ENCODE data around the gene PNPT1. TPM values are rescaled to one million over a fixed set of nuclear protein-coding genes. Genes with fewer than 3 reads are reported as not detected.

PNPT1 gene
- total RNA-seq, 1 donor from 2014 or later: 21.0 TPM

DNA sequence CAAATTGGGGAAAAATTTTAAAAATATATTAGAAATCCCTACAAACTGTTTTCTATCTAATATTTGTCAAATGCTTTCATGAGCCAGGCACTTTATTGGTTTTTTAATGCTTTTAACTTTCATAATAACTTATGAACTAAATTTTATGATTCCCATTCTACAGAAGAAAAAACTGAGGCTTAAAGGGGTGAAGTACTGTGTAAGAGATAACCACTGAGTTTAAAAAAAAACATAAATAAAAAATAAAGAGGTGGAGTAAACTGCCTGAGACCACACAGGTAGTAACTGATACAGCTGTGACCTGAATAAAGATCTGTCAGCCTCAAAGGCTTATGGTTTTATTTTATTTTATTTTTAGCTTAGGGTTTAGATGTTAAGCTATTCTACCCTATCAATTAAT is 24.7 kb downstream of the PNPT1 start:
- TF ChIP-seq, protein P1, sequence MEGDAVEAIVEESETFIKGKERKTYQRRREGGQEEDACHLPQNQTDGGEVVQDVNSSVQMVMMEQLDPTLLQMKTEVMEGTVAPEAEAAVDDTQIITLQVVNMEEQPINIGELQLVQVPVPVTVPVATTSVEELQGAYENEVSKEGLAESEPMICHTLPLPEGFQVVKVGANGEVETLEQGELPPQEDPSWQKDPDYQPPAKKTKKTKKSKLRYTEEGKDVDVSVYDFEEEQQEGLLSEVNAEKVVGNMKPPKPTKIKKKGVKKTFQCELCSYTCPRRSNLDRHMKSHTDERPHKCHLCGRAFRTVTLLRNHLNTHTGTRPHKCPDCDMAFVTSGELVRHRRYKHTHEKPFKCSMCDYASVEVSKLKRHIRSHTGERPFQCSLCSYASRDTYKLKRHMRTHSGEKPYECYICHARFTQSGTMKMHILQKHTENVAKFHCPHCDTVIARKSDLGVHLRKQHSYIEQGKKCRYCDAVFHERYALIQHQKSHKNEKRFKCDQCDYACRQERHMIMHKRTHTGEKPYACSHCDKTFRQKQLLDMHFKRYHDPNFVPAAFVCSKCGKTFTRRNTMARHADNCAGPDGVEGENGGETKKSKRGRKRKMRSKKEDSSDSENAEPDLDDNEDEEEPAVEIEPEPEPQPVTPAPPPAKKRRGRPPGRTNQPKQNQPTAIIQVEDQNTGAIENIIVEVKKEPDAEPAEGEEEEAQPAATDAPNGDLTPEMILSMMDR (IDR thresholded peaks at IDR 0.05; ENCODE audit: partially characterized antibody, unreplicated experiment): no peak
- Mint-ChIP-seq H3K27ac (ENCODE audit: unreplicated experiment) (no peak overlapping the region), H3K4me3 (ENCODE audit: unreplicated experiment) (no peak overlapping the region), H3K4me1 (ENCODE audit: low read depth, unreplicated experiment) (no peaks in the 10 kb centered on the region), H3K36me3 (ENCODE audit: unreplicated experiment) (no peaks in the 10 kb centered on the region), H3K9me3 (ENCODE audit: unreplicated experiment) (no peaks in the 10 kb centered on the region), H3K27me3 (ENCODE audit: unreplicated experiment) (no peaks in the 10 kb centered on the region)
- no peak for DNase-seq

DNA sequence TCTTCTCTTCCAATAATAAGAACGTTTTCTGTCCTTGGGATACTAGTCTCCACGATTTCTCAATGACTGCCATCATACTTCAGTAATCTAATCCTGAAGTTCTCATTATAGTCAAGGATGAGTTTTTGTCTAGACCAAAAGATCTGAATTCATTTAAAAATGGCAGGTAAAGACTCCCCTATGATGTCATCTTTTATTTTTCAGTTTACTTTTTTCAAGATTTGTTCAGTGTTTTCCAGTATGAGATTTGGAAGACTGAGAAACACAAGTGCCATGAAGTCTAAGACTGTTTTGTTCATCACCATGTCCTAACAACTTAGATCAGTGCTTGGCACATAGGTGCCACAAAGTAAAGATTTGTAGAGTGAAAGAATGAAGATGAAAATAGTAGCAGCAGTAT is 40.4 kb downstream of the PNPT1 start:
- TF ChIP-seq, protein P1 (IDR thresholded peaks at IDR 0.05; ENCODE audit: partially characterized antibody, unreplicated experiment): no peak
- H3K27me3 Mint-ChIP-seq (ENCODE audit: unreplicated experiment): no peaks in the 10 kb centered on the region
- H3K36me3 Mint-ChIP-seq (ENCODE audit: unreplicated experiment): peaks cover 9% of the 10 kb centered on the region
- H3K4me1 Mint-ChIP-seq (ENCODE audit: low read depth, unreplicated experiment): no peaks in the 10 kb centered on the region
- DNase-seq: no peak
- H3K9me3 Mint-ChIP-seq (ENCODE audit: unreplicated experiment): peaks cover 4% of the 10 kb centered on the region
- no peak overlapping the region for H3K4me3 Mint-ChIP-seq (ENCODE audit: unreplicated experiment)
- no peak overlapping the region for H3K27ac Mint-ChIP-seq (ENCODE audit: unreplicated experiment)

DNA sequence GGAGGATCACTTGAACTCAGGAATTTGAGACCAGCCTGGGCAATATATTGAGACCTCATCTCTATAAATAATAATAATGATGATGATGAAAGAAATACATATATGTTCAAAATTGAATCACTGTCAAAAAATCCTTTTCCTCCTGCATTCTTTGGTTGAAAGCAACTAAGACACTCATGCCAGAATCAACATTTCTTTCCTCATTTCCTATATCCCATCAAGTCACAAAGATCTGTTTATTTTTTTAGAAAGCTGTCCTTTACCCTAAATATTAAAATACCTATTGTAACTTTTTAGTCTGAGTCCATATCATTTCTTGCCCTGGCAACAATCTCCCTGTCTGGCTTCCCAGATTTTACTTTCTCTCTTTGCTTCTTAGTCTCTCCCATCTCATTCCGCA is 44.4 kb downstream of the PNPT1 start:
- Mint-ChIP-seq H3K27ac (ENCODE audit: unreplicated experiment) (no peak overlapping the region), H3K27me3 (ENCODE audit: unreplicated experiment) (no peaks in the 10 kb centered on the region), H3K9me3 (ENCODE audit: unreplicated experiment) (peaks cover 4% of the 10 kb centered on the region), H3K4me1 (ENCODE audit: low read depth, unreplicated experiment) (no peaks in the 10 kb centered on the region), H3K4me3 (ENCODE audit: unreplicated experiment) (no peak overlapping the region), H3K36me3 (ENCODE audit: unreplicated experiment) (peaks cover 9% of the 10 kb centered on the region)
- DNase-seq: no peak
- TF ChIP-seq, protein P1 (IDR thresholded peaks at IDR 0.05; ENCODE audit: partially characterized antibody, unreplicated experiment): no peak

DNA sequence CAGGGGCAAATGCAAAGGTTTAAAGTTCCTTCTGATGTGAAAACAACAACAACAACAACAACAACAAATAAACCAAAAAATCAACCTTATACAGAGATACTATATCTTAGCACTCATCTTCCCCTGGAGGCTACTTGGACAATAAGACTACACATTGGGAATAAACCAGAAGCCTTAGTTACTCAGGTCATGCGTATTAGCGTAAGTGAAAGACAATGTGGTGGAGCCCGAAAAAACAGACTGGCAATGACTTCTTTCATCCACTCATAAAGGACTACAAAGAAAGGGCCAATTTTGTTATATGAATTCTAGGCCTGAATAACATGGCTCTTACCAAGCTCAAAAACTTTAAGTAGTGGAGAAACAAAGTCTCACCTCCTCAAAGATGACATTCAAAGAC is 56.8 kb downstream of the PNPT1 start:
- TF ChIP-seq, protein P1 (IDR thresholded peaks at IDR 0.05; ENCODE audit: partially characterized antibody, unreplicated experiment): no peak
- Mint-ChIP-seq H3K36me3 (ENCODE audit: unreplicated experiment) (no peaks in the 10 kb centered on the region), H3K9me3 (ENCODE audit: unreplicated experiment) (no peaks in the 10 kb centered on the region), H3K4me3 (ENCODE audit: unreplicated experiment) (no peak overlapping the region), H3K4me1 (ENCODE audit: low read depth, unreplicated experiment) (no peaks in the 10 kb centered on the region), H3K27ac (ENCODE audit: unreplicated experiment) (no peak overlapping the region), H3K27me3 (ENCODE audit: unreplicated experiment) (no peaks in the 10 kb centered on the region)
- no peak for DNase-seq

DNA sequence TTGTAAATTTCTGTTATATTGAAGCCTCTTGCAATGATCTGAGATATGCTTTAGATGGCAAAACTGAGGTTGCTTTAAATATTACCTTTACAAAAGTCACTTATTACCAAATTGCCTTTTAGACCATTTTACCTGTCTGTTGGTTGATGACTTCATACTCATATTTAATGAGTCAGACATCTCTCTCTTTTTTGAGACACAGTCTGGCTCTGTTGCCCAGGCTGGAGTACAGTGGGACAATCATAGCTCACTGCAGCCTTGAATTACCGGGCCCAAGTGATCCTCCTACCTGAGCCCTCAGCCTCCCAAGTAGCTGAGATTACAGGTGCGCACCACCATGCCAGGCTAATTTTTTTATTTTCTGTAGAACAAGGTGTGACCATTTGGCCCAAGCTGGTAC is 64.7 kb downstream of the PNPT1 start:
- Mint-ChIP-seq H3K4me1 (ENCODE audit: low read depth, unreplicated experiment) (no peaks in the 10 kb centered on the region), H3K27me3 (ENCODE audit: unreplicated experiment) (peaks cover 2% of the 10 kb centered on the region), H3K36me3 (ENCODE audit: unreplicated experiment) (no peaks in the 10 kb centered on the region), H3K27ac (ENCODE audit: unreplicated experiment) (no peak overlapping the region), H3K4me3 (ENCODE audit: unreplicated experiment) (no peak overlapping the region), H3K9me3 (ENCODE audit: unreplicated experiment) (peaks cover 2% of the 10 kb centered on the region)
- TF ChIP-seq, protein P1 (IDR thresholded peaks at IDR 0.05; ENCODE audit: partially characterized antibody, unreplicated experiment): no peak
- DNase-seq: no peak
